Activated CD4-positive, alpha-beta T cell treated with anti-CD3 and anti-CD28 coated beads, Interleukin-2, amount 50 U/mL, for 16 hours (primary cell): Measurements from ENCODE around the gene MYL9.

Source experiments
- DNase-seq: peaks from one replicate; pipeline ENCODE4 v3.0.0-alpha.2; 2020

MYL9 gene

DNA sequence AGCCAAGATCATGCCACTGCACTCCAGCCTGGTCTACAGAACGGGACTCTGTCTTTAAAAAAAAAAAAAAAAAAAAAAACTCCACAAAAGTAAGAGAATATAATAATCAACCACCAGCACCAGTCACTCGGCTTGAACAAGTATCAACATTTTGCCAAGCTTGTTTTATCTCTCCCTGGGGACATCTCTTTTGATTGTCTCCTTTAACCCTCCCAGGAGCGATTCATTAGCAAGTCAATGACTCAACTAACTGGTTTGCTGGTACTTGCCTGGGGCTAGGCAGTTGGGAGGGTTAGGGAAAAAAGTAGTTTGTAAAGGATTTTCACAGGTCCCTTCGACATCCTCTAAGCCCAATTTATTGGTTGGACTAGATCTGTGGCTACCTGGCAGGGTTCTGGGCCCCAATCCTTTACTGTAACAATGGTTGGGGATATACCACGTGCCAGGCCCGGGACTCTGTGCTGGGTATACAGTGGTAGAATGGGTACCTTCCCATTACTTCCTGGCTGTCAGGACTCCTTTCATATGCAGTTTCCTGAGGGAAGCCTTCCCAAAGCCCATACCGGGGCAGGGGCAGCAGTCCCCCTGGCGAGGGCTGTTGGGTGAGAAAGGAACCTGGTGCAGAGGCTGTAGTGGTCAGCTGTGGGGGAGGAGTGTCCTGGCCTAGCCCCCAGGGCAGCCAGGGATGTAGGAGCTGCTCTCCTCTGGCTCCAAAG, 44.2 kb downstream of the MYL9 start:
- DNase-seq, result no peak

DNA sequence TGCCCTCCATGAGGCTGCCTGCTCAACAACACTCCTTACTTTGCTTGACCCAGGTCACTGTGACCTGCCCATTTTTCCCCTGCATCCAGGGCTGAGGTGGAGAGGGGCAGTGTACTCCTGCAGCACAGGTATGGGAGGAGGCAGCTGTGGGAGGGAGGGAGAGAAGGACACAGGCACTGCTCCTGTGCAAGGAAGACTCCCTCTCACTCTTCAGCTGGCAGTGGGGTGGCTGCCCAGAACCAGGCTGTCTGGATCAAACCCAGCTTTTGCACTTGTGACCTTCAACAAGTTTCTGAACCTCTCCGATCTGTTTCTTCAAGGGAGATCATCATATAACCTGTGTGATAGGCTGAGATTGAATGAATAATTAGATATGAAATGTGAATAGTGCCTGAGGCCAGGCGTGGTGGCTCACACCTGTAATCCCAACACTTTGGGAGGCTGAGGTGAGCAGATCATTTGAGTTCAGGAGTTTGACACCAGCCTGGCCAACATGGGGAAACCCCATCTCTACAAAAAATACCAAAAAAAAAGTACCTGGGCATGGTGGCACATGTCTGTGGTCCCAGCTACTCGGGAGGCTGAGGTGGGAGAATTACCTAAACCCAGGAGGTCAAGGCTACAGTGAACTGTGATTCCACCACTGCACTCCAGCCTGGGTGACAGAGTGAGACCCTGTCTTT, 46.2 kb downstream of the MYL9 start:
- DNase-seq, result no peak

DNA sequence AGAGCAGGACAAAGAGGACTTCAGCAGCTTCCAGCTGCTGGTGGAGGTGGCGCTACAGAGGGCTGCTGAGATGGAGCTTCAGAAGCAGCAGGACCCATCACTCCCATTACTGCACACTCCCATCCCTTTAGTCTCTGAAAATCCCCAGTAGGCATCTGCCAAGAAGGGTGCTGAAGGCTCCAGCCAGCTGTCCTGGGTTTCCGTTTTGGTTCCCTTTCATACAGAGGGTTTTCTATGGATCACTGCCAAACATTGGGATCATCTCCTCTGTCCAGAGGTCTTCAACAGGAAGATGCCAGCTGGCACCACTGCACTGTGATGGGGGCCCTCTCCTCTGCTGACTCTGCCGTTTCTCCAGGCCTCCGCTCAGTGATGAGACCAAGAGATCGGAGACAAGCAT, 50.0 kb downstream of the MYL9 start:
- DNase-seq, result no peak

GRCh38 chr20:36591854-36592641, 50.7 kb downstream of the MYL9 start:
- peak; percentile 51 for DNase-seq

DNA sequence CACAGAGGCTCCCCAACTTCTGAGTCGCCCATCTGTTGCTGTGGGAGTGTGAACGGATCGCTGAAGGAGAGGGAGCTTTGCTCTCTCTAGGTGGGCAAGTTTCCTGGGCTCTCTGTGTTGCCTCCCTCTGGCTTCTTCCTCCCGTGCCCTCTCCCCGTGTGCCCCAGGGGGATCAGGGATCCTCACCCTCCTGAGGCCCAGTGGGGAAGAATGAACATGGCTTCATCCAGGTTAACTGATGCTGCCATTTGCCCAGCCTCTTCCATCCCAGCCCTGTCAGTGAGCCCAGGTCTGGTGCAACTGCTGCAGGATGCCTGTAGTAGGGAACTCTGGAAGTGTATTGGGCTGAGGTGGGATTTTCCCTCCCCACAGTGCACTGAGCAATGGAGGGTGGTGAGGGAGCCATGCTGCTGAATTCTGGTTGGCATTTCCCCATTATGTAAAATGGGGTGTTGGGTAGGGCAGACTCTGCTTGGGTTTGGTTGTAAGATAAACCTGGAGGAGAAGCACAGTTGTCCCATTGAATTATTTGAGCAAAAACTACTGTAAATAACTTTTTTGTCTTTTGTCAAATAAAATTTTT, 52.1 kb downstream of the MYL9 start:
- DNase-seq, result no peak

GRCh38 chr20:36599912-36600345, 58.6 kb downstream of the MYL9 start:
- DNase-seq, result no peak
